Endothelial cell of umbilical vein (primary cell): ENCODE measurements around the gene IRS1. TPM values are rescaled to one million over a fixed set of nuclear protein-coding genes. Genes with fewer than 3 reads are reported as not detected.

Experiments
- BruUV-seq: library from RNA; stranded (reverse); fragments of 400-500 nt; replicated peaks from 2 replicates; lab custom pipeline; 2021; lab: Mats Ljungman, UMichigan
- CTCF ChIA-PET: fragments of 300-600, 350-600 bp; sonication (Branson Sonifier 250); formaldehyde crosslinking; loops from one replicate; lab custom pipeline; 2021; ENCODE audit warnings: antibody characterized with exemption, inconsistent platforms; lab: Charles Lee
- POLR2A ChIA-PET: fragments of 300-600, 350-600 bp; sonication (Branson Sonifier 250); formaldehyde crosslinking; loops from one replicate; lab custom pipeline; 2021; ENCODE audit warnings: antibody characterized with exemption, inconsistent platforms; lab: Charles Lee
- DNase-seq: peaks from one replicate; pipeline ENCODE4 v3.0.0-alpha.2; 2011; ENCODE audit warnings: low read depth, low spot score
- FAIRE-seq: peaks from 2 replicates; lab custom pipeline; 2011; peaks lifted over from hg19 to GRCh38; lab: Jason Lieb, UNC
- H2AFZ ChIP-seq: 2 replicates; pipeline ENCODE4 v1.6.0; 2012; ENCODE audit warnings: low read depth, low read length, control low read depth, inconsistent platforms
- H3K27ac ChIP-seq: 2 replicates; pipeline ENCODE4 v1.5.1; 2011; ENCODE audit warnings: low read depth, mild to moderate bottlenecking, control low read depth, low read length, moderate library complexity; ENCODE audit not compliant: insufficient read depth
- H3K27me3 ChIP-seq, 2 experiments: 2 replicates each; pipeline versions ENCODE4 v1.6.0 to v1.6.1; 2011; ENCODE audit warnings: low read length in 2 of 2, mixed read lengths in 1 of 2; ENCODE audit not compliant: control insufficient read depth in 2 of 2, insufficient read depth in 2 of 2
- H3K36me3 ChIP-seq, 2 experiments: 2 replicates in 1 of 2; 3 replicates in 1 of 2; pipeline ENCODE4 v1.5.1; 2011; ENCODE audit warnings: low read length in 2 of 2, mild to moderate bottlenecking in 1 of 2, moderate library complexity in 1 of 2; ENCODE audit not compliant: control insufficient read depth in 2 of 2, insufficient read depth in 2 of 2; ENCODE audit errors: extremely low read depth in 1 of 2
- H3K4me1 ChIP-seq: 3 replicates; pipeline ENCODE4 v1.5.1; 2011; ENCODE audit warnings: mild to moderate bottlenecking, low read length; ENCODE audit not compliant: control insufficient read depth, insufficient read depth; ENCODE audit errors: extremely low read depth
- H3K4me2 ChIP-seq: 2 replicates; pipeline ENCODE4 v1.6.1; 2011; ENCODE audit warnings: low read length, control low read depth, mixed read lengths; ENCODE audit not compliant: insufficient read depth
- H3K4me3 ChIP-seq, 3 experiments: fragments of 200-600 bp in 1 of 3; sonication (generic), shearing (Covaris generic) in 1 of 3; replicated peaks in 1 of 3; 2 replicates each; pipeline ENCODE4 v1.5.1; 2011 to 2016; ENCODE audit warnings: control low read depth in 3 of 3, low read length in 3 of 3, mild to moderate bottlenecking in 2 of 3, inconsistent platforms in 1 of 3, low read depth in 1 of 3, moderate library complexity in 1 of 3; ENCODE audit not compliant: insufficient read depth in 1 of 3
- H3K79me2 ChIP-seq: 2 replicates; pipeline ENCODE4 v1.6.0; 2012; ENCODE audit warnings: low read length, inconsistent platforms; ENCODE audit not compliant: control insufficient read depth, insufficient read depth
- H3K9ac ChIP-seq: replicated peaks from 2 replicates; pipeline ENCODE3; 2011; ENCODE audit warnings: low read length, control low read depth; ENCODE audit not compliant: insufficient read depth; ENCODE audit errors: extremely low read depth
- H3K9me1 ChIP-seq: replicated peaks from 3 replicates; pipeline ENCODE4 v1.6.0; 2011; ENCODE audit warnings: mild to moderate bottlenecking, low read length; ENCODE audit not compliant: control insufficient read depth, insufficient read depth; ENCODE audit errors: extremely low read depth
- H3K9me3 ChIP-seq: replicated peaks from 2 replicates; pipeline ENCODE4 v1.5.1; 2012; ENCODE audit warnings: low read length, inconsistent platforms; ENCODE audit not compliant: control insufficient read depth, insufficient read depth
- H4K20me1 ChIP-seq: replicated peaks from 2 replicates; pipeline ENCODE3; 2011; ENCODE audit warnings: mild to moderate bottlenecking, low read length; ENCODE audit not compliant: control insufficient read depth, insufficient read depth; ENCODE audit errors: extremely low read depth
- EZH2 ChIP-seq: IDR thresholded peaks from 2 replicates; pipeline ENCODE4 v1.6.1; 2012; ENCODE audit warnings: borderline replicate concordance, low read depth, mild to moderate bottlenecking, moderate library complexity, low read length, inconsistent platforms; ENCODE audit not compliant: severe bottlenecking
- FOS ChIP-seq: IDR thresholded peaks from 2 replicates; pipeline ENCODE4 v1.6.1; 2011; ENCODE audit warnings: mild to moderate bottlenecking, low read length, moderate library complexity, borderline replicate concordance; ENCODE audit not compliant: insufficient read depth
- GATA2 ChIP-seq: IDR thresholded peaks from 2 replicates; pipeline ENCODE4 v1.7.0; 2011; ENCODE audit warnings: low read depth, mild to moderate bottlenecking, moderate library complexity, mixed read lengths, low read length; ENCODE audit not compliant: insufficient read length, insufficient read depth
- JUN ChIP-seq: IDR thresholded peaks from 2 replicates; pipeline ENCODE4 v1.6.1; 2011; ENCODE audit warnings: borderline replicate concordance, low read depth; ENCODE audit not compliant: insufficient read length, insufficient read depth
- MYC ChIP-seq: IDR thresholded peaks from one replicate; pipeline ENCODE4 v1.6.1; 2011; ENCODE audit warnings: mild to moderate bottlenecking, low read depth, low read length
- POLR2A ChIP-seq: IDR thresholded peaks from 2 replicates; pipeline ENCODE4 v1.6.1; 2012; ENCODE audit warnings: low read depth, mild to moderate bottlenecking, control low read depth, low read length
- POLR2AphosphoS5 ChIP-seq: IDR thresholded peaks from 2 replicates; pipeline ENCODE4 v1.6.1; 2012; ENCODE audit warnings: low read depth, mild to moderate bottlenecking, control low read depth, low read length, moderate library complexity; ENCODE audit not compliant: insufficient read depth
- dilution Hi-C: fragments of 300-500 bp; cut with MboI; formaldehyde crosslinking; loops from one replicate; pipeline ENCODE4 v1.15.0; 2019; ENCODE audit warnings: low sequenced_read_pairs; ENCODE audit not compliant: extremely low pct_ligation_motif_present
- intact Hi-C: fragments of 100-400 bp; cut with micrococcal nuclease; formaldehyde crosslinking; loops from one replicate; pipeline ENCODE4 v1.10.0; 2022
- polyA plus RNA-seq, 4 experiments: library from polyadenylated mRNA; depleted of rRNA in 3 of 4; stranded (reverse) in 3 of 4; unstranded in 1 of 4; fragments of >200 nt; gene quantifications; 2 replicates each; pipeline versions ENCODE4 v1.2.1 to v1.2.3, GENCODE V29; 2011 to 2012; ENCODE audit warnings: missing spikeins in 1 of 4
- total RNA-seq: library from RNA; stranded (reverse); gene quantifications from 2 replicates; pipeline ENCODE4 v1.2.3, GENCODE V29; 2021
- TF ChIP-seq, protein P1 (sequence below): IDR thresholded peaks from 2 replicates; pipeline ENCODE4 v1.6.1; 2011; ENCODE audit not compliant: insufficient read depth, insufficient read length
- TF ChIP-seq, protein P2 (sequence below), 2 donors: IDR thresholded peaks; 1 replicate in 1 of 2; 2 replicates in 1 of 2; pipeline ENCODE4 v1.5.1; 2011; ENCODE audit warnings: low read length in 2 of 2, mild to moderate bottlenecking in 2 of 2, moderate library complexity in 2 of 2, control low read depth in 1 of 2, inconsistent platforms in 1 of 2, low read depth in 1 of 2; ENCODE audit not compliant: insufficient read depth in 1 of 2; ENCODE audit errors: extremely low read depth in 1 of 2

The IRS1 gene
- total and polyA plus RNA-seq, 2 donors (not counting 3 experiments of a cell fraction or from before 2014, with no cell fraction given): 0.10 to 0.11 TPM

DNA sequence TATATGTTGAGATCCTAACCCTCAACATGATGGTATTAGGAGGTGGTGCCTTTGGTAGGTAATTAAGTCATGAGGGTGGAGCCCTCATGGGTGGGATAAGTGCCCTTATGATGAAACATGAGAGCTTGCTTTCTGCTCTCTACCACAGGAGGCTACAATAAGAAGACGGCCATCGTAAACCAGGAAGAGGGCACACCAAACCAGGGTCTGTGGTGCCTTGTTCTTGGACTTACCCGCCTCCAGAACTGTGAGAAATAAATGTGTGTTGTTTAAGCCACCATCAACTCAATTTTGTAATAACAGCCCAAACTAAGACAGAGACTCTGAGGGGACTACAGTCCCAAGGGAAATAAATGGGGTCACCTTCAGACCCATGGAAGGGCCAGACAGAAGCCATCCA lies 52.3 kb downstream of the IRS1 start:
- Histone ChIP-seq H3K9ac (no peak overlapping the region), H3K4me3 (no peak overlapping the region), H3K27me3 (no peaks in the 10 kb centered on the region), H3K9me1 (no peaks in the 10 kb centered on the region), H3K36me3 (no peaks in the 10 kb centered on the region), H3K4me2 (no peak overlapping the region), H2AFZ (no peak overlapping the region), H3K9me3 (no peaks in the 10 kb centered on the region), H3K27ac (no peak overlapping the region), H4K20me1 (no peaks in the 10 kb centered on the region), H3K79me2 (no peaks in the 10 kb centered on the region), H3K4me1 (no peaks in the 10 kb centered on the region)
- FAIRE-seq: no peak
- TF ChIP-seq, protein P1, sequence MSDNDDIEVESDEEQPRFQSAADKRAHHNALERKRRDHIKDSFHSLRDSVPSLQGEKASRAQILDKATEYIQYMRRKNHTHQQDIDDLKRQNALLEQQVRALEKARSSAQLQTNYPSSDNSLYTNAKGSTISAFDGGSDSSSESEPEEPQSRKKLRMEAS: no peak
- TF ChIP-seq, protein P2, sequence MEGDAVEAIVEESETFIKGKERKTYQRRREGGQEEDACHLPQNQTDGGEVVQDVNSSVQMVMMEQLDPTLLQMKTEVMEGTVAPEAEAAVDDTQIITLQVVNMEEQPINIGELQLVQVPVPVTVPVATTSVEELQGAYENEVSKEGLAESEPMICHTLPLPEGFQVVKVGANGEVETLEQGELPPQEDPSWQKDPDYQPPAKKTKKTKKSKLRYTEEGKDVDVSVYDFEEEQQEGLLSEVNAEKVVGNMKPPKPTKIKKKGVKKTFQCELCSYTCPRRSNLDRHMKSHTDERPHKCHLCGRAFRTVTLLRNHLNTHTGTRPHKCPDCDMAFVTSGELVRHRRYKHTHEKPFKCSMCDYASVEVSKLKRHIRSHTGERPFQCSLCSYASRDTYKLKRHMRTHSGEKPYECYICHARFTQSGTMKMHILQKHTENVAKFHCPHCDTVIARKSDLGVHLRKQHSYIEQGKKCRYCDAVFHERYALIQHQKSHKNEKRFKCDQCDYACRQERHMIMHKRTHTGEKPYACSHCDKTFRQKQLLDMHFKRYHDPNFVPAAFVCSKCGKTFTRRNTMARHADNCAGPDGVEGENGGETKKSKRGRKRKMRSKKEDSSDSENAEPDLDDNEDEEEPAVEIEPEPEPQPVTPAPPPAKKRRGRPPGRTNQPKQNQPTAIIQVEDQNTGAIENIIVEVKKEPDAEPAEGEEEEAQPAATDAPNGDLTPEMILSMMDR (IDR thresholded peaks at IDR 0.05; ENCODE audit: extremely low read depth in 1 of 2, insufficient read depth in 1 of 2, low read depth in 1 of 2, low read length in 2 of 2): no peak
- TF ChIP-seq EZH2: no peak
- no peak for TF ChIP-seq FOS
- no peak for TF ChIP-seq MYC
- dilution Hi-C loops: no loop called here
- ChIA-PET POLR2A (no interaction called here), CTCF (no interaction called here)
- no peak for DNase-seq
- no TSS peak for BruUV-seq
- intact Hi-C loops: no loop called here

DNA sequence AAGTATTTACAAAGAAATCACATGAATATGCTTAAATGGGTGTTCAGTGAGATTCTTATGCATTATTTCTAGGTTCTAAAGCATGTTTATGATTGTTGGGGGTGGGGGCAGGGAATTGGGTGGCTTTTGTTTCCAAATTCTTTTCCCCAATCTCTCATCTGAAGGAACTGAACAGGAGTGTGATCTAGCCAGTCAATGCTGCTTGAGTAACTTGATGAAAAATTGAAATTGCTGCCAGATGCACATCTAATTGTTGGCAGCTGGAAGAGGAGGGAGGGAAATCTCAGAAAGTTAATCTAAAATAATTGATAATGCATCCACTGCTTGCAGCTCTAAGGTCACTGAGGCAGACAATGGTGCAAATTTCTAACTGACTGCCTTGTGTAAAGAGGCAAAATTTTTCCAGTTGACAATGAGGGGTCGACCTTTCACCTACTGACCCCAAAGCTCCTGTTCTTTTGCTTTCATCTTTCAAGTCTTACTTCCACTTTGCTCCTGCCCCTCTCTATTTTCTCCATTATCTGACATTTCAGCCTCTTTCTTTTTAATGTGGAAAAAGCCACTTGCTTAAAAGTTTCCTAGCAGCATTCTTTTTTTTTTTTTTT lies 53.3 kb downstream of the IRS1 start:
- Histone ChIP-seq H2AFZ (no peak overlapping the region), H3K36me3 (no peaks in the 10 kb centered on the region), H3K4me3 (no peak overlapping the region), H3K27me3 (no peaks in the 10 kb centered on the region), H4K20me1 (no peaks in the 10 kb centered on the region), H3K9ac (no peak overlapping the region), H3K79me2 (no peaks in the 10 kb centered on the region), H3K4me2 (no peak overlapping the region), H3K4me1 (no peaks in the 10 kb centered on the region), H3K27ac (no peak overlapping the region), H3K9me1 (no peaks in the 10 kb centered on the region), H3K9me3 (no peaks in the 10 kb centered on the region)
- no TSS peak for BruUV-seq
- POLR2A ChIA-PET: no interaction called here
- CTCF ChIA-PET: interaction anchor here (0.6 kb wide), 1 partner anchor 56 kb away, joined by 3 read pairs; no protein-coding TSS in a partner anchor
- intact Hi-C loops (no loop called here), dilution Hi-C loops (no loop called here)
- no peak for DNase-seq
- TF ChIP-seq POLR2AphosphoS5 (no peak), POLR2A (no peak), EZH2 (no peak), MYC (no peak), FOS (no peak), JUN (no peak), GATA2 (no peak)
- TF ChIP-seq, protein P1: no peak
- TF ChIP-seq, protein P2 (IDR thresholded peaks at IDR 0.05; ENCODE audit: extremely low read depth in 1 of 2, insufficient read depth in 1 of 2, low read depth in 1 of 2, low read length in 2 of 2): no peak
- FAIRE-seq: no peak
